Caco-2 (cell line): ENCODE results near the gene WDFY4. TPM values are rescaled to one million over a fixed set of nuclear protein-coding genes. Genes with fewer than 3 reads are reported as not detected.

Experiments
- BruUV-seq: library from RNA; stranded (reverse); fragments of 400-500 nt; replicated peaks from 2 replicates; lab custom pipeline; 2021; lab: Mats Ljungman, UMichigan
- CTCF ChIA-PET: fragments of 300-600 bp; sonication (Branson Sonifier 250); formaldehyde crosslinking; loops from one replicate; lab custom pipeline; 2022; ENCODE audit warnings: antibody characterized with exemption; lab: Charles Lee
- POLR2A ChIA-PET: fragments of 300-600 bp; sonication (Branson Sonifier 250); formaldehyde crosslinking; loops from one replicate; lab custom pipeline; 2022; ENCODE audit warnings: antibody characterized with exemption; lab: Charles Lee
- DNase-seq, 2 experiments: peaks; one replicate each; pipeline versions ENCODE4 v3.0.0 to v3.0.0-alpha.2; 2020 to 2022
- H3K27me3 ChIP-seq: replicated peaks from 2 replicates; pipeline ENCODE4 v1.6.0; 2011; ENCODE audit warnings: low read length; ENCODE audit not compliant: control insufficient read depth, insufficient read depth
- H3K36me3 ChIP-seq: 2 replicates; pipeline ENCODE4 v1.5.1; 2011; ENCODE audit warnings: low read length; ENCODE audit not compliant: control insufficient read depth, insufficient read depth
- H3K4me1 ChIP-seq: fragments of 250-450 bp; sonication (Bioruptor Pico); 2 replicates; pipeline ENCODE4 v1.5.1; 2020; ENCODE audit warnings: mild to moderate bottlenecking
- H3K4me3 ChIP-seq: 2 replicates; pipeline ENCODE4 v1.5.1; 2011; ENCODE audit warnings: low read depth, mild to moderate bottlenecking, control low read depth, low read length
- H3K9me3 ChIP-seq: fragments of 250-450 bp; sonication (Bioruptor Pico); 2 replicates; pipeline ENCODE4 v1.5.1; 2020; ENCODE audit warnings: mild to moderate bottlenecking, moderate library complexity
- H3K27ac Mint-ChIP-seq: one replicate; pipeline ENCODE4 v1.8.0; 2022; ENCODE audit warnings: mixed read lengths; ENCODE audit not compliant: unreplicated experiment
- H3K27me3 Mint-ChIP-seq: one replicate; pipeline ENCODE4 v1.8.0; 2022; ENCODE audit warnings: mixed read lengths; ENCODE audit not compliant: insufficient read depth, unreplicated experiment
- H3K36me3 Mint-ChIP-seq: one replicate; pipeline ENCODE4 v1.8.0; 2022; ENCODE audit warnings: mild to moderate bottlenecking, mixed read lengths; ENCODE audit not compliant: insufficient read depth, unreplicated experiment
- H3K4me1 Mint-ChIP-seq: one replicate; pipeline ENCODE4 v1.8.0; 2022; ENCODE audit warnings: low read depth, mixed read lengths; ENCODE audit not compliant: unreplicated experiment
- H3K4me3 Mint-ChIP-seq: one replicate; pipeline ENCODE4 v1.8.0; 2022; ENCODE audit warnings: mild to moderate bottlenecking, moderate library complexity, mixed read lengths; ENCODE audit not compliant: unreplicated experiment
- H3K9me3 Mint-ChIP-seq: one replicate; pipeline ENCODE4 v1.8.0; 2022; ENCODE audit warnings: mixed read lengths; ENCODE audit not compliant: unreplicated experiment
- CTCF ChIP-seq, 2 experiments: fragments of 200-600 bp in 1 of 2; IDR thresholded peaks; 1 replicate in 1 of 2; 2 replicates in 1 of 2; pipeline versions ENCODE4 v1.5.1 to v1.8.0; 2011 to 2022; ENCODE audit warnings: antibody characterized with exemption in 1 of 2, control low read depth in 1 of 2, inconsistent platforms in 1 of 2, low read depth in 1 of 2, low read length in 1 of 2, mild to moderate bottlenecking in 1 of 2, moderate library complexity in 1 of 2; ENCODE audit not compliant: insufficient read depth in 1 of 2, severe bottlenecking in 1 of 2, unreplicated experiment in 1 of 2
- intact Hi-C: fragments of 100-400 bp; cut with micrococcal nuclease; formaldehyde crosslinking; loops from one replicate; pipeline ENCODE4 v1.10.0; 2022; ENCODE audit not compliant: unreplicated experiment
- total RNA-seq: library from RNA; stranded (reverse); gene quantifications from 2 replicates; pipeline ENCODE4 v1.2.3, GENCODE V29; 2022

Gene WDFY4
- total RNA-seq, 1 experiment from 2014 or later: not detected

- Mint-ChIP-seq H3K27me3 (peaks cover 10% of the 10 kb centered on the region), H3K4me1 (peaks cover 11% of the 10 kb centered on the region), H3K36me3 (no peaks in the 10 kb centered on the region), H3K9me3 (no peaks in the 10 kb centered on the region), H3K27ac (no peak overlapping the region), H3K4me3 (no peak overlapping the region)
- peaks cover 7% of the 10 kb centered on the region; the same call in 1 of the 2 replicates for H3K4me1 ChIP-seq
- DNase-seq: no peak
- no peak for TF ChIP-seq CTCF (IDR thresholded peaks at IDR 0.05; ENCODE audit: insufficient read depth in 1 of 2, low read depth in 1 of 2, low read length in 1 of 2, severe bottlenecking in 1 of 2, unreplicated experiment in 1 of 2)
- H3K27me3 ChIP-seq: no peaks in the 10 kb centered on the region
- ChIA-PET POLR2A (no interaction called here), CTCF (interaction anchor here (0.5 to 0.7 kb wide), 2 partner anchors 14 to 145 kb away, joined by 3 read pairs; no protein-coding TSS in a partner anchor)
- H3K9me3 ChIP-seq: no peaks in the 10 kb centered on the region
- no TSS peak for BruUV-seq
- intact Hi-C loops: no loop called here
- H3K36me3 ChIP-seq: no peaks in the 10 kb centered on the region
- no peak overlapping the region for H3K4me3 ChIP-seq
Measured at GRCh38 chr10:48948470-48949037, 263.9 kb downstream of the WDFY4 start.

- POLR2A ChIA-PET: no interaction called here
- intact Hi-C loops: no loop called here
Measured at GRCh38 chr10:48951707-48952106, 267.0 kb downstream of the WDFY4 start.

More at GRCh38 chr10:48951707-48952106, 267.0 kb downstream of the WDFY4 start:
- Histone ChIP-seq H3K4me1 (peaks cover 7% of the 10 kb centered on the region; the same call in 1 of the 2 replicates), H3K27me3 (peaks cover 2% of the 10 kb centered on the region; the same call in 1 of the 2 replicates), H3K4me3 (no peak overlapping the region), H3K9me3 (no peaks in the 10 kb centered on the region), H3K36me3 (no peaks in the 10 kb centered on the region)
- CTCF ChIA-PET: no interaction called here
- BruUV-seq: no TSS peak
- no peak for TF ChIP-seq CTCF (IDR thresholded peaks at IDR 0.05; ENCODE audit: insufficient read depth in 1 of 2, low read depth in 1 of 2, low read length in 1 of 2, severe bottlenecking in 1 of 2, unreplicated experiment in 1 of 2)
- Mint-ChIP-seq H3K36me3 (no peaks in the 10 kb centered on the region), H3K4me1 (peaks cover 8% of the 10 kb centered on the region), H3K4me3 (no peak overlapping the region), H3K27me3 (peaks cover 19% of the 10 kb centered on the region), H3K27ac (no peak overlapping the region), H3K9me3 (no peaks in the 10 kb centered on the region)
- no peak for DNase-seq
